UCSD-AML1 (cell line): ENCODE data around the gene POLA2.
A peak's percentile ranks its signal among the peaks of the same experiment; 100 is the strongest.

Experiments used
- DNase-seq: peaks from one replicate; lab custom pipeline; 2025; ENCODE audit not compliant: unreplicated experiment; lab: John Stamatoyannopoulos, UW

Gene POLA2

GRCh38 chr11:65305501-65306268 is 43.9 kb downstream of the POLA2 start:
- DNase-seq, result no peak

GRCh38 chr11:65307298-65308229 is 45.8 kb downstream of the POLA2 start:
- DNase-seq, result no peak

GRCh38 chr11:65308281-65308891 is 46.6 kb downstream of the POLA2 start:
- DNase-seq, result peak; percentile 30

- DNase-seq, result no peak
Measured at GRCh38 chr11:65309006-65309405, 47.2 kb downstream of the POLA2 start.

- no peak for DNase-seq
Measured at GRCh38 chr11:65310215-65310614, 48.5 kb downstream of the POLA2 start.

GRCh38 chr11:65310736-65311135 is 49.0 kb downstream of the POLA2 start:
- no peak for DNase-seq

- DNase-seq, result no peak
Measured at GRCh38 chr11:65311170-65311678, 49.5 kb downstream of the POLA2 start.

- DNase-seq, result peak; percentile 87
Measured at GRCh38 chr11:65314501-65315203, 52.9 kb downstream of the POLA2 start, which contains the start of gene CDC42EP2. CDC42EP2 (plus strand) TSS chr11:65314866; CDS start chr11:65320899, 6,033 bp downstream.

- DNase-seq, result peak; percentile 83
Measured at GRCh38 chr11:65315204-65315865, 53.6 kb downstream of the POLA2 start.

- no peak for DNase-seq
Measured at GRCh38 chr11:65315866-65316226, 54.1 kb downstream of the POLA2 start.

GRCh38 chr11:65316227-65317024 is 54.7 kb downstream of the POLA2 start:
- DNase-seq, result no peak

- peak; percentile 27 for DNase-seq
Measured at GRCh38 chr11:65317025-65317786, 55.4 kb downstream of the POLA2 start.

- no peak for DNase-seq
Measured at GRCh38 chr11:65320386-65321075, 58.8 kb downstream of the POLA2 start.

GRCh38 chr11:65321076-65321475 is 59.3 kb downstream of the POLA2 start:
- no peak for DNase-seq

- no peak for DNase-seq
Measured at GRCh38 chr11:65321828-65322485, 60.2 kb downstream of the POLA2 start.

- DNase-seq, result no peak
Measured at GRCh38 chr11:65323813-65324212, 62.1 kb downstream of the POLA2 start.

GRCh38 chr11:65325435-65325834 is 63.7 kb downstream of the POLA2 start:
- DNase-seq, result no peak
